22Rv1 (cell line): Measurements from ENCODE around the gene WWOX.

ENCODE experiments used
- H3K27ac ChIP-seq: fragments of 450-650 bp; 2 replicates; pipeline ENCODE4 v1.5.1; 2017
- CTCF ChIP-seq: fragments of 450-650 bp; IDR thresholded peaks from 2 replicates; pipeline ENCODE4 v1.5.1; 2017; ENCODE audit warnings: mild to moderate bottlenecking
- ZFX ChIP-seq: fragments of 450-650 bp; IDR thresholded peaks from 2 replicates; pipeline ENCODE4 v1.6.1; 2017; ENCODE audit warnings: antibody characterized with exemption, borderline replicate concordance

The WWOX gene

GRCh38 chr16:78731785-78732184 lies 632.3 kb downstream of the WWOX start:
- no peak overlapping the region for H3K27ac ChIP-seq
- no peak for TF ChIP-seq ZFX

- TF ChIP-seq ZFX (no peak), CTCF (no peak)
- H3K27ac ChIP-seq: no peak overlapping the region
Observed at GRCh38 chr16:78732696-78733095, 633.2 kb downstream of the WWOX start.

GRCh38 chr16:78735337-78735736 lies 635.9 kb downstream of the WWOX start:
- TF ChIP-seq ZFX (no peak), CTCF (no peak)
- H3K27ac ChIP-seq: no peak overlapping the region

- H3K27ac ChIP-seq: no peak overlapping the region
- TF ChIP-seq CTCF: no peak
Observed at GRCh38 chr16:78737630-78738029, 638.2 kb downstream of the WWOX start.

GRCh38 chr16:78738557-78738956 lies 639.1 kb downstream of the WWOX start:
- no peak overlapping the region for H3K27ac ChIP-seq
- TF ChIP-seq ZFX (no peak), CTCF (no peak)

- H3K27ac ChIP-seq: no peak overlapping the region
- TF ChIP-seq ZFX: no peak
- TF ChIP-seq CTCF: no peak
Observed at GRCh38 chr16:78740269-78740668, 640.8 kb downstream of the WWOX start.

GRCh38 chr16:78742501-78743283 lies 643.2 kb downstream of the WWOX start:
- TF ChIP-seq ZFX (no peak), CTCF (no peak)
- no peak overlapping the region for H3K27ac ChIP-seq

GRCh38 chr16:78743556-78743955 lies 644.1 kb downstream of the WWOX start:
- no peak overlapping the region for H3K27ac ChIP-seq
- TF ChIP-seq ZFX (no peak), CTCF (no peak)
